HG02852 (cell line): ENCODE measurements around the gene ZSCAN1.

Source experiments
- ATAC-seq: cut with Tn5 transposase; IDR thresholded peaks from one replicate; pipeline ENCODE4 v1.9.1; 2021; ENCODE audit warnings: mild to moderate bottlenecking, moderate library complexity; ENCODE audit not compliant: unreplicated experiment

ZSCAN1 gene

DNA sequence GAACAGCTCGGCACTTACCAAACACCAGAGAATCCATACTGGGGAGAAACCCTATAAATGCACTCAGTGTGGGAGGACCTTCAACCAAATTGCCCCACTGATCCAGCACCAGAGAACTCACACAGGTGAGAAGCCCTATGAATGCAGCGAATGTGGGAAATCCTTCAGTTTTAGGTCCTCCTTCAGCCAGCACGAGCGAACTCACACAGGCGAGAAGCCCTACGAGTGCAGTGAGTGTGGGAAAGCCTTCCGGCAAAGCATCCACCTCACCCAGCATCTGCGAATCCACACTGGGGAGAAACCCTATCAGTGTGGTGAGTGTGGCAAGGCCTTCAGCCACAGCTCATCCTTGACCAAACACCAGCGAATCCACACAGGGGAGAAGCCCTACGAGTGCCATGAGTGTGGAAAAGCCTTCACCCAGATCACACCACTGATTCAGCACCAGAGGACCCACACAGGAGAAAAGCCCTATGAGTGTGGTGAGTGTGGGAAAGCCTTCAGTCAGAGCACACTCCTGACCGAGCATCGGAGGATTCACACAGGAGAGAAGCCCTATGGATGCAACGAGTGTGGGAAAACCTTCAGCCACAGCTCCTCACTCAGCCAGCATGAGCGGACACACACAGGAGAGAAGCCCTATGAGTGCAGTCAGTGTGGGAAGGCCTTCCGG, 33.6 kb downstream of the ZSCAN1 start:
- no peak for ATAC-seq

DNA sequence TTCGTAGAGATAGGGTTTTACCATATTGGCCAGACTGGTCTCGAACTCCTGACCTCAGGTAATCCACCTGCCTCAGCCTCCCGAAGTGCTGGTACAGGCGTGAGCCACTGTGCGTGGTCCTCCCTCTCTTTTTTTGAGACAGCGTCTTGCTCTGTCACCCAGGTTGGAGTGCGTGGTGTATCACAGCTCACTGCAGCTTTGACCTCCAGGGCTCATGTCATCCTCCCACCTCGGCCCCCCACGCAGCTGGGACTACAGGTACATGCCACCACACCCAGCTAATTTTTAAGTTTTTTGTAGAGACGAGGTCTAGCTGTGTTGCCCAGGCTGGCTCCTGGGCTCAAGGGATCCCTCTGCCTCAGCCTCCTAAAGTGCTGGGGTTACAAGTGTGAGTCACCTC, 46.0 kb downstream of the ZSCAN1 start:
- ATAC-seq: no peak

DNA sequence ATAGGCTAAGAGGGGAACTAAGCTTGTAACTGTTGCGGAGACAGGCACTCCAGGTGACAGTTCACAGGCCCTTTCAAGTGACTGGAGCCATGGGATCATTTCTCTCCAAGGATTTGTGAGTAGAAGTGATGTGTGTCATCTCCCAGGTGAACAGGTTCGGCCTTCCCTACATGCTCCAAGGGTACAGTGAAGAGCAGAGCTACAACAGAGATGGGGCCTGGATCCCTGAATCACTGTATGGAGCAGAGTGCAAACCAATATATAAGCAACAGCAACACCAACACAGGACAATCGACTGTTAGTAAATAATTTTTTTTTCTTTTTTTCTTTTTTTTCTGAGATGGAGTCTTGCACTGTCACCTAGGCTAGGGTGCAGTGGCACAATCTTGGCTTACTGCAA, 49.2 kb downstream of the ZSCAN1 start:
- ATAC-seq: no peak

GRCh38 chr19:58084596-58085347, 50.9 kb downstream of the ZSCAN1 start:
- ATAC-seq: no peak

- ATAC-seq: no peak
These were observed 51.6 kb downstream of the ZSCAN1 start for GRCh38 chr19:58085348-58085875.

DNA sequence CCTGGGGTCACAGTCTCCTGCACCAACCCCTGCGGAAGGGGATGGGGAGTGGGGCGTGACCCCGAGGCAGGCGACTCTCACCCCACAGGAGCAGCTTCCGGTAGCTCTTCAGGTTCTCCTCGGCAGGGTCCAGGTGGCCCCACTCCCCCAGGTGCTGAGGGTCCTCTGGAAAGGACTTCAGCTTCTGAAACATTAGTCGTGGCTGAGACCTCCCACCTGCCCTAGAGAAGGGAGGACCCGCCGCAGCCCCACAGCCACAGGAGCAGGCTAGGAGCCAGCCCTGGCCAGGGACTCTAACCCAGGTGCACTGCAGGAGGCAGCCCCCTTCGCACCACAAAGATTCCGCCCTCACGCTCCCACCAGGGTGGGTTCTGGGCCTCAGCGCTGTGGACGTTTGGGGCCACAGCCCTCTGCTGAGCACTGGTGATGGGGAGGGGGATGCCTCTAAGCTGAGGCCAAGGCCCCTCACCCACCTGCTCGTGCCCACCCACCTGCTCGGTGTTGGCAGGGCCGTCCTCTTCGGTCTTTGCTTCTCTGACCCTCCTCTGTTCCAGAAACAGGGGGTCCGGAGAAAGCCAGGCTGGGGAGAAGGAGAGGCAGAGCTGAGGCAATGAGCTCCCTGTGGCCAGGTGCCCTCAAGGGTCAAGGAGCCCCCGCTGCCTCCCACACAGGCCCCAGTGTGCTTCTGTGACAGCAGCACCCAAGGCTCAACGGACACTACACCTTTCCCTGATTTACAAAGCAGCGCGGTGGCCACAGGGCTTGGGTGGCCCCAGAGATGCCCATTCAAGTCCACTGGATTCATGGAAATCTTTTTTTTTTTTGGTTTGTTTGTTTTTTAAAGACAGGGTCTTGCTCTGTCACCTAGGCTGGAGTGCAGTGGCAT, 53.2 kb downstream of the ZSCAN1 start:
- no peak for ATAC-seq

DNA sequence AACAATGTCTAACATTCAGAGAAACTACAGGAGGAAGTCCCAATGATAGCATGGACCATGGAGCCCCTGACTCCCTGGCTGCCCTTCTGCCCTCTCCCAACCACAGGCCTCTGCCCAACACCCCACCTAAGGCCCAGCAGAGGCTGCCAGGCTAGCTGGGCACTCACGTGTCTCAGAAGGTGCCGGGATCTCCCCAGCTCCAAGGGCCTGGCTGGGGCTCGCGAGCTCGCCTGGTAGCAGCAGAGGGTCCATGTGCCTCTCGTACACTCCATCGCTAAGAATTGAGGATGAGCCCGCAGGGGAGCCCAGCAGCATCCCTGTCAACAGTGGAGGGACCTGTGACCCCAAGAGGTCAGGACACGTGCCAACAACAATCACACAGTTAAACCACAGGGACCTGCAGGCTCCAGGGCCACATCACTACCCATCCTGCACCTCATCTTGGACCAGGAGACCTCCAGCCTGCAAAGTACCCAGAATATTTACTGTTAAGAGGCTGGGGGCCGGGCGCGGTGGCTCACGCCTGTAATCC, 54.8 kb downstream of the ZSCAN1 start:
- ATAC-seq: no peak

DNA sequence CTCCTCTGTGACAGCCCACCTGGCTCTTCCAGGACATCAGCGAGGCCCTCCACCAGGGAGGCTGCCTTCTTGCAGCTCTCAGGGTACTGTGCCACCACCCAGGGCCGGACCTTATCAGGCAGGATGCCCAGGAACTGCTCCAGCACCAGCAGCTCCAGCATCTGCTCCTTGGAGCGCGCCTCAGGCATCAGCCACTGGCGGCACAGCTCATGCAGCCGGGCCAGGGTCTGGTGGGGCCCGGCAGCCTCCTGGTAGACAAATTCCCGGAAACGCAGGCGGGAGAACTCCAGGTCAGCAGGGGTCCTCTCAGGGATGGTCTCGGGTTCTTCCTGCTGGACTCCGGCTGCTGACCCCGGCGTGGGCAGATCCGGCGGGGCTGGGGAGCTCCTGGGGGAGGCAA, 56.0 kb downstream of the ZSCAN1 start:
- no peak for ATAC-seq

DNA sequence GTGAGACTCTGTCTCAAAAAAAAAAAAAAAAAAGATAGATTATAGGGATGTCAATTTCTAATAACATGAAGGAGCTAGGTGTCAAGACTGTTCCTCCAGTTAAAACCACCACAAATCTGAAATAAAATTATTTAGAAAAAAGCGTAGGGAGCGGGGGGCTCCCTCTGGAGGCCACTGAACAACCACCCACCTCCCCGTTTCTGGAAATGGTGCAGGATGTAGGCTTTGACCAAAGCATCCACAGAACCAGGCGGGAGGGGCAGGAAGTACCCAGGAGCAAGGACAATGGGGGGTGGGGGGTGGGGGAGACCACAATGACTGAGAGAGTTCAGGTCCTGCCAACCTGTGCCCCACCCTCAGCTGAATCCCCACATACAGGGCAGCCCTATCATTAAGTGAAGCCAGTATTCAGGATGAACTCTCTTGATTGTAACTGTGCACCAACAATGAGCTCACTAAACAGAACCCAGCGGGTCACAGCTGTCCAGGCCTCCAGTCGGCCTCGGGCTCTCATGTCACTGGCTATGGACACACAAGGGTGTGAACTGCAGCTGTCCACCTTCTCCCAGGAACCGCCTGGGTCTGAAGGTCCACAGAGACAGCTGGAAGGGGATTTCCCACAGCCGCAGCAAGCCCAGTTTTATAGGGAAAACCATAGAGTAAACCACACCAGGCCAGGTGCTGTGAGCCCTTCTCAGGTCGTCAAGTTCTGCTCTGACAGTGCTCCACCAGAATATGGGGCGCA, 57.6 kb downstream of the ZSCAN1 start:
- no peak for ATAC-seq

DNA sequence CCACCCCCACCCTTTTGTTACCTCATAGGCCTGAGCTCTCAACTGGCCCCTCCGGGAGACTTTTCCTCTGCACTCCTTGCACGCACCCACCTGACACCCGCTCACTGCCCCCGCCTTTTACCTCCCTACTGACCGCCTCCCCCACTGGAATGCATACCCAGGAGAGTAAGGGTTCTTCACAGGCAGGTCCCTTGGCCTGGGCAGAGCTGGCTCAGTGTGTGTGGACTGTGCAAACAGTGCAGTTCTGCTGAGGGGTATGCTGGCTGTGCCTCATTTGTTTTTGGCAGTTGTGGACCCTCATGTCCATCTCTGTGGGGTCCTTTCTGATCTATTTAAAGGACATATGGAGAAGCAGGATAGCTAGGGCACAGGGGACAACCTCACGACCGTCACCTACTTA, 59.2 kb downstream of the ZSCAN1 start:
- ATAC-seq: no peak

DNA sequence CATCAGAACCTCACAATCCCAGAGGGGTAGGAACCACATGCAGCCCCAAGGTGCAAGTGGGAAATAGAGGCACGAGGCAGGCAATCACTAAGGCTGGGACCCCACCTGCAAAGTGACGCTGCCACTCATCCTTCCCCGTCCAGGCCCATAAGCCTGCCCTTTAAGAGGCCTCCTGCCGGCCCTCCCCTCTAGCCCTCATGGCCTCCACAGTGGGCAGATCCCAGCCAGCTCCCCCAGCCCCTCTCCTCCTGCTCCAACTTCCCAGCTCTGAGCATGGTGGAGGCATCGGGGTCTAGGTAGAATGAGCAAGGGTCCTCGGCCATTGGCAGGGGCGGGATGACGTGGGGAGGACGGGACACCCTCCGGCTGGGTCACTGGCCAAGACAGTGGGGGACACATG, 61.5 kb downstream of the ZSCAN1 start:
- ATAC-seq: no peak

GRCh38 chr19:58096884-58097283, 63.1 kb downstream of the ZSCAN1 start:
- ATAC-seq: no peak

DNA sequence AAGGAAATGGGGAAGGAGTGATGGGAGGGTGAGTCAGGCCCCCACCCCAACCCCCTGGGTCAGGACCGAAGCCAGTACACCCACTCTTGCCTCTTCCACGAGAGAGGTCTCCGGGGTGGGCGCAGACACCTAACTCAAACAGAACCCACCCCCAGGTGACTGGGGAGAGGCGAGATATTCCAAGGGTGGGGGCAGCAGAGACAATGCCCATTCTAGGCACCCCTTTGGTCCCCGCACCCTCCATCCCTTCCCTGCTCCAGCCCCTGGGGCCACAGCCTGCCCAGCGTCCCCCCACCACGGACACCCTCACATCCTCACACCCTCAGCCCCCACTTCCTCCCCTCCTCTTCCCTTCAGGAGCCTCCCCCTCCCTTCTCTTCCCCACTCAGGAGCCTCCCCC, 63.5 kb downstream of the ZSCAN1 start:
- no peak for ATAC-seq

DNA sequence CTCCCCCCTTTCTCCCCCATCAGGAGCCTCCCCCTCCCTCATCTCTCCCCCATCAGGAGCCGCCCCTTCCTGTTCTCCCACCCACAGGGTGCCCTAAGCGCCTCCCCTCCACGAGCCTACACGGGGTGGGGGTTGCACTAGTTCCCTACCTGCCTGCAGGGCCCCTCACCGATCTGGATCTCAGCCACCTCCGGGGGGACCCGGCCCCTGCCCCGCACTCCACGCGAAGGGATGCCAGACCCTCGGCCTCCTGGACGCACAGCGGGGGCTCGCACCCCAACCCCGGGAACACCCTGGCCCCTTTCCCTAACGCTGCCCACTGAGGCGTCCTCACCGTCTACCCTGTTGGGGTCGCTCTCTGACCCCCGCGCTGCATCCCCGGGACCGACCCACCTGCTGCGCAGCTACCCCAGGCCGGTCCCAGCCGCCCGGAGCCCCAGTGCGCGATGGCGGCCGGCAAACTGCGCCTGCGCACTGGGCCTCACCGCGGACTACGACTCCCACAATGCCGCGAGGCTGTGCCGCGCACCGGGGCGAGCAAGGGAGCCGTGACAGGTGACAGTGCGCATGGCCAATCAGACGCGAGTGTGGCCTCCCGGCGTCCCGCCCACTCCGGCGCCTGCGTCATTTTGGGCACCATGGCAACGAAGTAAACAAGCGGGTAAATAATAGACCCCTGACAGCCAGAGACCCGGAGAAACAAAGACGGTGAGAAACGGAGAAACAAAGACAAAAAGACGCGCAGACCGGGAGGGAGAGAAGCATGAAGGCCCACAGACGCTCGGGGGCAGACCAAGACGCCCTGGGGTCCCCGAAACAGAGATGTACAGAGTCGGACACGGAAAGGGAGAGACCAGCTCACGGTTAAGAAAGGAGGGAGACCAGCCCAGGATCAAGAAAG, 64.2 kb downstream of the ZSCAN1 start, which contains the start of gene ZSCAN18:
Gene ZSCAN18 (minus strand): TSS at position 451 of the 901 bp plus-strand sequence. CDS start 7,964 bp downstream, outside the sequence.
- ATAC-seq: peak; percentile 85

GRCh38 chr19:58098682-58098998, 64.8 kb downstream of the ZSCAN1 start:
- ATAC-seq: no peak
